AG09319 (cell line): ENCODE results near the gene MBD3.
"Not testable (repeated sequence)": the region's sequence is repeated elsewhere in the genome, so short reads cannot be mapped to it uniquely, and the experiment has no call there.

Experiments used
- DNase-seq: peaks from one replicate; pipeline ENCODE4 v3.0.0-alpha.2; 2010; ENCODE audit warnings: low read depth; ENCODE audit errors: extremely low read depth
- CTCF ChIP-seq: IDR thresholded peaks from 2 replicates; pipeline ENCODE4 v1.5.1; 2011; ENCODE audit warnings: low read depth, mild to moderate bottlenecking, inconsistent platforms, low read length, moderate library complexity

Gene MBD3

GRCh38 chr19:1553415-1553814 lies 39.2 kb downstream of the MBD3 start:
- no peak for TF ChIP-seq CTCF
- DNase-seq = no peak

GRCh38 chr19:1551068-1552040 lies 41.3 kb downstream of the MBD3 start:
- TF ChIP-seq CTCF = no peak
- no peak for DNase-seq

- TF ChIP-seq CTCF = no peak
- DNase-seq = no peak
Measured at GRCh38 chr19:1549332-1549945, 43.2 kb downstream of the MBD3 start.

GRCh38 chr19:1540365-1540925 lies 52.2 kb downstream of the MBD3 start:
- no peak for TF ChIP-seq CTCF

GRCh38 chr19:1539749-1540148 lies 52.9 kb downstream of the MBD3 start:
- DNase-seq = not testable (repeated sequence)

More at GRCh38 chr19:1540365-1540925, 52.2 kb downstream of the MBD3 start:
- no peak for DNase-seq

- DNase-seq = no peak
- no peak for TF ChIP-seq CTCF
Measured at GRCh38 chr19:1538978-1539377, 53.7 kb downstream of the MBD3 start.

- DNase-seq = not testable (repeated sequence)
Measured at GRCh38 chr19:1535699-1536098, 57.0 kb downstream of the MBD3 start.

GRCh38 chr19:1534972-1535371 lies 57.7 kb downstream of the MBD3 start:
- TF ChIP-seq CTCF = no peak
- DNase-seq = no peak
